ENCODE results near the gene KIF5A.

The KIF5A gene

DNA sequence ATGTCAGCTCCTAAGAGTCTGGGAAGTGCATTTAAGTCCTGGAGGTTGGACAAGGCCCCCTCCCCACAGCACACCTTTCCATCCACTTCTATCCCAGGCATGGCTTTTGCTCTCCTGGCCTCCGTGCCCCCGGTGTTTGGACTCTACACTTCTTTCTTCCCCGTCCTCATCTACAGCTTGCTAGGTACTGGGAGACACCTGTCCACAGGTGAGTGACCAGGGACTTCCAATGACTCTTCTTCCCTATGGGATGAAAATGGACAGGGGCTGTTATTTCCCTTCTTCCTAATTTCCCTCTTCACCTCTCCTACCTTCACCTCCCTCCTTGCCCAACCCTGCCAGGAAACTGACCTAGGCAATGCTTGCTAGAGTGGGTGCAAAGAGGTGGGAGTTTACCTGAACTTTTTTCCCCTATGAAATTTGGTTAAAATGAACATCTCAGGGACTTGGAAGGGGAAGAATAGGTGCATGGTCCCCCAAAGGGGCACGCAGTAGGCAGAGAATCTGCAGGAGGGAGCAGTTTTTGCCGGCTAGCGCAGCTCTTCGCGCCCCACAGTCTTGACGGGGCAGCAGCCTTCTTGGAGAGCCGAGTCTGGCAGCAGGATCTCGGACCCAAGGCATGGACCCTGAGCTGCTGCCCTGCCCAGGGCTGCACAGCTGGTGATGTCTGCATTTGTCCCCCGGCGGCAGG, 70.5 kb downstream of the KIF5A start:
- no peak for DNase-seq (ENCODE audit: low read depth)

DNA sequence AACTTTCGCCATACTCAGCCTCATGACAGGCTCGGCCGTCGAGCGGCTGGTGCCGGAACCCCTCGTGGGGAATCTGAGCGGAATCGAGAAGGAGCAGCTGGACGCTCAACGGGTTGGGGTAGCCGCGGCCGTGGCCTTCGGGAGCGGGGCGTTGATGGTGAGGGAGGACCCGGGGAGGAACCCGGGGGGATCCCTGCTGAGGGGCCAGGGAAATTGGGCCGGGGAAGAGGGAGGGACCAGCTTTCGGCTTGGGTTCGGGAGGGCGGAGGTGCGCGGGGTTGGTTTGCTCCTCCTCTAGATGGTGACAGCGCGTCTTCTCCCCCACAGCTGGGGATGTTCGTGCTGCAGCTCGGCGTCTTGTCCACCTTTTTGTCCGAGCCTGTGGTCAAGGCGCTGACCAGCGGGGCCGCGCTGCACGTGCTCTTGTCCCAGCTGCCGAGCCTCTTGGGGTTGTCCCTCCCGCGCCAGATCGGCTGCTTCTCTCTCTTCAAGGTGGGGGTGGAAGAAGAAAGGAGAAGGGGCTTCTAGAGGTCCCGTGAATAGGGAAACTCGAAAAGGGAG, 71.2 kb downstream of the KIF5A start:
- no peak for DNase-seq (ENCODE audit: low read depth)

DNA sequence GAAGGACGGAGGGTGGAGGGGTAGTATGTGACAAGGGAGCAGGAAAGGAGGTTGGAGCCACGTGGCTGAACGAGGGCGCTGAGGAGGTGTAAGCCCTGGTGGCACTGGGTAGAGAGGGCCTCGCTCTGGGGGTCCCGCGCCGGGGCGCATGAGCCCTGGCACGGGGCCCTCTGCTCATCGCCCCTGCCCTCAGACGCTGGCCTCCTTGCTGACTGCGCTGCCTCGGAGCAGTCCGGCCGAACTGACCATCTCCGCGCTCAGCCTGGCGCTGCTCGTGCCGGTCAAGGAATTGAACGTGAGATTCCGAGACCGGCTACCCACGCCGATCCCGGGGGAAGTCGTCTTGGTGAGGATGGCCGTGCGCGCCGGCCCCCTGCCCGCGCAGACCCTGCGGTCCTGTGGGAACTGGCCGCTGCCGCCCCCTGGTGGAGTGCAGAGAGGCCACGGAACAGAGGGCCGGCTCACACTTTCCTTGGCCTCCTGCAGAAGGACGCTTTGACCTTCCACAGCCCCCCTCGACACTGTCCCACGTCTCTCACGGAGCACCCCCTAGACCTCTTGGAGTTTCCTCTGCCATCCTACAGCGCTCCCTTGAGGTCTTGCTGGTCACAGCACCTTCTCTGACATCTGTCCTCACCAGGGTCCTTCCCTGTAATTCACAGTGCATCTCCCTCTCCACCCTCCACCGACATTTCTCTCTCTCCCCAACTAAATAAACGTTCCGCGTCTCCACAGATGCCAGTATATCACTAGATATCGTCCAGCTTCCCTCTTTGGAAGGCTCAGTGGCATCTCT, 71.9 kb downstream of the KIF5A start:
- peak; percentile 32 for DNase-seq (ENCODE audit: low read depth)

DNA sequence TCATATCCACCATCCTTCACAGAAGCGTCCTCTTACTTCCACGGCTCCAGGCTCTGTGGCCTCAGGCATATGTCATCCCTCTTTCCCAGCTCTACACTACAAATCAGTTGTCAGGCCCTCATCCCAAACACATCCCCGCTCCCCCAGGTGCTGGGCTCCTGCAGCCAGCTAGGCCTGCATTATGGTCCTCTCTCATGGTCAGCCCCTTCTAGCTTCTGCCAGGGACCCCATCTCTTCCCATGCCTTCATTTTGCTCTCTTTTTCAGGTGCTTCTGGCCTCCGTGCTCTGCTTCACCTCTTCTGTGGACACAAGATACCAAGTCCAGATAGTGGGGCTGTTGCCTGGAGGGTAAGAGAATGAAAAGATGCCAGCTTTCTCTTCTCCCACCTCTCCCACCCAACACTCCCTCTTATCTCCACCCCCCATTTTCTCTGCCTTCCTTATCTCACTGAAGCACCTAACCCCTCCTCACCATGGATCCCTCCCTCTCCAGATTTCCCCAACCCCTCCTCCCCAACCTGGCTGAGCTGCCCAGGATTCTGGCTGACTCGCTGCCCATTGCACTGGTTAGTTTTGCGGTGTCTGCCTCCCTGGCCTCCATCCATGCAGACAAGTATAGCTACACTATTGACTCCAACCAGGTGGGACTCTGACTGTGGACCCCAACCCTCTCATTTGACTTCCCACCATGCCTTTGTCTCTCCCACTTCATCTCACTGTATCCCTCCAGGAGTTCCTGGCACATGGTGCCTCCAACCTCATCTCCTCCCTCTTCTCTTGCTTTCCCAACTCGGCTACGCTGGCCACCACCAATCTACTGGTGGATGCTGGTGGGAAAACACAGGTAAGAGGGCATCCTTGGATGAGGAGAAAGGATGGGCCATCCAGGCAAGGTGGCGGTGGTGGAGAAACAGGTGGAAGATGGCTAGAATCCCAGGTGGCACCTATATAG, 72.7 kb downstream of the KIF5A start:
- no peak for DNase-seq (ENCODE audit: low read depth)

DNA sequence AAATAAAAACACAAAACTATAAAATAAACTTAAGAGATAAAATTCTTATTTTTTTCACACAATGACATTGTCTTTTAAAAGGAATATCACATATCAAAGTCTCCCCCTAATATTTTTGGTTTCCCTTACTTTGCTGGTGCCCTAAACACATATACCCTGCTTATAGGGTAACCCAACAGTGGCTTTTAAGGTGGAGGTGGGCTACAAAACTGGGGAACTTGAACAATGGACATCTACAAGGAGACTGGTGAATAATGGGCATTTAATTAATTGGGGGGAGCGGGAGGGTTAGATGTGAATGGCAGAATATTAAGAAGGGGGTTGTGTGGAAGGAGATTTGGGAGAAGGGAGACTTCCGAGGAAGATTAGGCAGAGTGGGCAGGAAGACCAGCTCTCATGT, 73.5 kb downstream of the KIF5A start:
- DNase-seq (ENCODE audit: low read depth) = no peak

DNA sequence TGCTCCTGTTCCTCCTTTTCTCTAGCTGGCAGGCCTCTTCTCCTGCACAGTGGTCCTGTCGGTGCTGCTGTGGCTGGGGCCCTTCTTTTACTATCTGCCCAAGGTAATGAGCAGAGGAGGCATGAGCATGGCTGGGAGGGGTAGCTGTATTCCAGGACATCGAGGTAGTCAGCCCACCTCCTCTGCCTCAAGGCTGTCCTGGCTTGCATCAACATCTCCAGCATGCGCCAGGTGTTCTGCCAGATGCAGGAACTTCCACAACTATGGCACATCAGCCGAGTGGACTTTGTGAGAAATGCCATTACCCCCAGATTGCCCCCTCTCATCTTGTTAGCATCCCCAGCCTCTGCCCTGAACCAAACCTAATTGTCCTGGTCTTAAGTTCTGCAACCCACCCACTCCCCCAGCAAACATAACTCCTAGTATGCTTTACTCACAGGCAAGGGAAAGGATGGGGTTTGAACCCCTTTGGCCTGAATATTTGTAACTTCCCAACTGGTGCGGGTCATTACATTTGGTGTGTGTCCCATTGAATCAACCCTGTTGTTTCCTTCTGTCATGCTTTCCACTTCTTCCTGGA, 74.1 kb downstream of the KIF5A start:
- DNase-seq (ENCODE audit: low read depth) = no peak

DNA sequence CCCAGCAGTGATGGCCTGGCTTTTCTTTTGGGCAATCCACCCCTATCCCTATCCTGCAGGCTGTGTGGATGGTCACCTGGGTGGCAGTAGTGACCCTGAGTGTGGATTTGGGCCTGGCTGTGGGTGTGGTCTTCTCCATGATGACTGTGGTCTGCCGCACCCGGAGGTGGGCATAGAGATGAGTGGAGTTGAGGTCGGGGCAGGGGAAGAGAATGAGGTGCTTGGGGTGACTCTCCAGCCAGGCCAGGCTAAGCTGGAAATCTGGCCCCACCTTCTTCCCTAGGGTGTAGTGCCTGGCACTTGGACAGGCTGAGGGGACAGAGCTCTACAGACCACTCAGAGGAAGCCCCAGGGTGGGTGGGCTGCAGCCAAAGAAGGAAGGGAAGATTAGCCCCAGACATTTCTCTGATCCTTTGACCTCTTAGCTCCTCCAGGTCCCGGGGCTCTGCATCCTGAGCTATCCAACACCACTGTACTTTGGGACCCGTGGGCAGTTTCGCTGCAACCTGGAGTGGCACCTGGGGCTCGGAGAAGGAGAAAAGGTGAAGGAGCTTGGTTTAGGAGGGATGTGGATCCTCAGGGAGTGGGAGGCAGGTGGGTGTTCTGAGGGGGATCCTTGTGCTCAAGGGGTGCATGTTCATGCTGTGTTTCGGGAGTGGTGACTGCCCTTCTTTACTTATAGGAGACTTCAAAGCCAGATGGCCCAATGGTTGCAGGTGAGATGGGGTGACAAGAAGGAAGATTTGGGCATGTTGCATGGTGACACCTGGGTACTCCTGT, 74.8 kb downstream of the KIF5A start:
- DNase-seq (ENCODE audit: low read depth) = no peak

DNA sequence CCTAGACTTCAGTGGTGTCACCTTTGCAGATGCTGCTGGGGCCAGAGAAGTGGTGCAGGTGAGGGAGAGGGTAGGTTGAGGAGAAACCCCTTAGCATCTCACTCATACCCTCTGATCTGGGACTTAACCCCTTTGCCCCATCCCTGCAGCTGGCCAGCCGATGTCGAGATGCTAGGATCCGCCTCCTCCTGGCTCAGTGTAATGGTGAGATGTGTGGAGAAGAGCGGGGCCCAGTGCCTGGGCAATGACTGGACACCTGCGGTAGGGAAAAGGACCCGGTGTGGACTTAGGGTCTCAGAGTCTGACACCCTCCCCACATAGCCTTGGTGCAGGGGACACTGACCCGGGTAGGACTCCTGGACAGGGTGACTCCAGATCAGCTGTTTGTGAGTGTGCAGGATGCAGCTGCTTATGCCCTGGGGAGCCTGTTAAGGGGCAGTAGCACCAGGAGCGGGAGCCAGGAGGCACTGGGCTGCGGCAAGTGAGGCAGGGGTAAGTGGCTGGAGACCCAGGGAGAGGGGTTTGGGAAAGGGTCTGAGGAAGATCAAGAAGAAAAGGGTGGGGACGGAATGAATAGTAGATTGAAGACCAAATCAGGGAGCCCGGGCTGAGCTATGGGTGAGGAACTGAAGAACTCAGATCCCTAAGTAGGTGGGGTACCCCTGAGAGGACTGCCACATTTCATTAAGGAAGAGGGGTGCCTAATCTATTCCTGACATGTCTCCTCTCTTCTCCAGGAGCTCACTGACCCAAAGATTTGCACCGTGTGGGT, 75.6 kb downstream of the KIF5A start:
- DNase-seq (ENCODE audit: low read depth) = no peak

DNA sequence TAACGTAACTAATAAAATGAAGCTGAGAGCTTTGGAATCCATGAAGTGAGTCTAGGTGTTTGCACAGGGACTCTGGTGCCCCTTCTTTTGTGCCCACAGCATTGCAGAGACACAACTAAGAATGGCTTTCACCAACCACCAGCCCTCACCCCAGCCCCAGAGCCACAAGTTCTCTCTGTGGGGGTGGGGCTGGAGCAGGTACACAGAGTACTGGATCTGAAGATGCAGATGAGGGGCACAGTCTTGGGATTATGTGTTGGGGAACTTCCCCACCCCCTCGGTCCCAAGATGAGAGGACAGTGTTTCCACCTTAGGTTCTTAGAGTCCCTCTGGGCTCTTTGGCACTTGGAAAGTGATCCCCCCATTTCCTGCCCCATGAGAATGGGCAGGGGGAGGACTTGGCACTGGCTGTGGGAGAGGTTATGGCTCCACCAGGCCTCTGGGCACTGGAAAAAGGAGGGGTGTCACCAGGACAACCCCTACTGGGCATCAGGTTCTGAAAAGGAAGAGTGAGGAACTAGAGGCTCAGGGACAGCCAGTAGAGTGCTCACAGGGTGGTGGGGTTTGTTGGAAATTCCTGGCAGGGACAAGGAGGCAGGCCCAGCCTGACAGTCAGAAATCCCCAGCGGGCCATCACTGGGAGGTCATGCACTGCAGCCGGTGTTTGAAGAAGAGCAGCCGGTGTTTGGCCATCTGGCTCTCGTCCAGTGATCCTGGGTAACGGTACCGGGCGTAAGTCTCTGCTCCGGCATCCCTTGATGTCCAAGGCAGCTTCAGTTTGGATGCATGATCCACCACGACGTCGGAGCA, 76.5 kb downstream of the KIF5A start:
- DNase-seq (ENCODE audit: low read depth) = no peak

DNA sequence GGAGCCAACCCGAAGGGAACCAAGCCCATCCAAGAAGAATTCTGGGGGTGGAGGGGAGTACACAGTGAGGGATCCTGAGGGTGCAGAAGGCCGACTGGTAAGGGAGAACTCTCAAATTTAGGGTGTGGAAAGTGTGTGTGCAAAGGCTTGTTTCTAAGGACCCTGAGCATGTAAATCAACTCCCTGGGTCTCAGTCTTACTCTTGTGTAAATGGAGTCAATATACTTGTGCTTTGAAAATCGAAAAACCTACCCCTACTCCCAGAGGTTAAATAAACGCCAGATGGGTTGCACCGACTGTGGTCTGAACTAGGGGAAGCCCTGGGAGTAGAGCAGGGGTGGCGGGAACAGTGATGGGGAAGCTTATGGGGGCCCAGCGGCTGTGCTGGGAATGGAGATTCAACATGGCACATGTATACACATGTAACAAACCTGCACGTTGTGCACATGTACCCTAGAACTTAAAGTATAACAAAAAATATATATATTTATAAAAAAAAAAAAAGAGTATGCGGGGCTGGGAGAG, 77.1 kb downstream of the KIF5A start:
- no peak for DNase-seq (ENCODE audit: low read depth)

DNA sequence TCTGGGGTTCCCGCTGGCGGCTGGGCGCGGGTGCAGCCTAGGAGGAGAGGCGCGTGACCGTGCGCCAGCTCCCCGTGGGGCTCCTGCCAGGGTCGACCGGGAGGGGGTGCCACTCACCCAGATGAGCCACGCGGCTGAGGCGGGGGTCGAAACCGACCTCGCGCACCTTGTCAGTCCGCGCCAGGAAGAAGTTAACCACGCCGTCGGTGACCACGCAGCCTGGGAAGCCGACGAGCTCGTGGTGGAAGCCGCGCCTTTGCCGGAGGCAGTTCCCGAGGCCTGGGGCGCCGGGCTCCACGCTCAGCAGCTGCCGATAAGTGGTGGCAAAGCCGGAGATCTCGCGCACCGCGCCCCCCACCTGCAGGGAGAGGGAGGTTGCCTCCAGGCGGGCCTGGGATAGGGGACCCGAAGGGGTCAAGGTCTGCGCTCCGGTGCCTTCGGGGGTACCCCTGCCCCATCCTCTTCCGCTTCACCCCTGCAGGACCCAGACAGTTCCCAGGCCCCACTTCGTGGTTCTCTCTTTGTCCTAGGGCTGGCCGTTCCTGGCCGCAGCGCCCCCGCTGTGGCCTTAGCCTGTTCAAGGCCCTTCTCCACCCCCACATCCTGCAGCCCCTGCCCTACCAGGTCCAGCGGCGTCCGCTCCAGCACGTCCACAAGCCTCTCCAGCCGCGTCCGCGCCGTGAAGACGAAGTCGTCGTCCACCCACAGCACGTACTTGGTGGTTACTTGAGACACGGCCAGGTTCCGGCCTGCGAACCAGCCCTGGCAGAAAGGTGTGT, 77.8 kb downstream of the KIF5A start:
- no peak for DNase-seq (ENCODE audit: low read depth)

DNA sequence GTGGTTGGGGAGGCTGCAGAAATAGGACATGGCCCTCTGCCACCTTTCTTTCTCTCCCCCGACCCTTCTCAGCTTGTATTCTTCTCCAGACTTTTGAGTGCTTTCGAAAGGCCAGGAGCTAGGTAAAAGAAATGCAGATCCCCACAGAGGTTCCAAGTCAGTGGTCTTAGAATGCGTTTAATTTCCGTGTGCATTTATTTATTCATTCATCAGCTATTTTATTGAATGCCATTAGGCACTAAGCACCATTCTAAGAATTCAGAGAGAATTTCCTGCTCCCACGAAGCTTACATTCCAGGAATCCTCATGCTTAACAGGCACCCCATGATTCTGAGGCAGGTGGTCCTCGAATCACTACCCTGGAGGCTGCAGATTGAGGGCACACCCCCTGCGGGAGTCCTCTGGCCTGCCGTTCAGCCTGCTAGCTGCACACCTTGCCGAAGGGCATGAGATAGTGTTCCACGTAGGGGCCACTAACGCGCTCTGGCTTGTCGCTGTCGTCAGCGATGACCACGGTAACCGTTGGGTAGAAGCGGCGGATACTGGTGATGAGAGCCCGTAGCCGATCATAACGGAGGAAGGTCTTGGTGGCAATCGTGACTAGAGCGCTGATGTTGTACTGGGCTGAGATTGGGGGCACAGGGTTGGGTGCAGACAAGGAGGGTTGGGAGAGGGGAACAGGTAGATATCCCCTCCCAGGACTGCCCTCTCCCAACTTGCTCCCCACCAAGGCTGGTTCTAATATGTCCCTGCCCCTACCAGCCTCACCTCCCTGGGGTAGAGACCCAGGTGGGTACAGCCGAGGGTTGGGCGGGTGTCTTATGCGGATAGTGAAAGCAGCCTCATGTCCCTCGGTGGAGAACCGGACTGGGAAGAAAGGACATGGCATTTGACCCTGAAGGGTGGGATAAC, 78.7 kb downstream of the KIF5A start:
- no peak for DNase-seq (ENCODE audit: low read depth)

DNA sequence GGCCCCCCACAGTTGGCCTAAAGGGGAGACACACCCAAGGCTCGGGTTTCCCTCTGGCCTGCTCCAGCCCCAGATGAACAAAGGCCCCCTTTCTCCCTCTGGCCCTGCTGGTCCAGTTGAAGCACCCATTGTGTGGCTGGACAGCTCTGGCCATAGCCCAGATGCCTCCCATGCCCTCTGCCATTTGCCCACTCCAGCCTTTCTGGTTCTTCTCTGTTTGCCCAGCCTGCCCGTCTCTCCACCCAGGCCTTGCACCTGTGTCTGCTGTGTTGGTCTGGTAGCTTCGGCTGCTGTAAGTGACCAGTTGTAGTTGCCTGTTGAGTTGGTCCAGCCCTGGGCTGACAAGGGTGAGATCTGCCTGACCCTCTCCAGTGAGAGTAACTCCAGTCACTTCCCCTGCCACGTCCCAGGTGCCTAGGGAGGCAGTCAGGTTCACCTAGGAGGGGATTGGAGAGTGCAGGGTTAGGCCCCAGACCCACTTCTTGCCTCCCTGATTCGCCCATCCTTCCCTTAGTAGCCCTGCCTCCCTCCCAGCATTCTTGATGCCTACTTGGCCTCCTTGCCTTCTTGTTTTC, 80.1 kb downstream of the KIF5A start:
- no peak for DNase-seq (ENCODE audit: low read depth)

DNA sequence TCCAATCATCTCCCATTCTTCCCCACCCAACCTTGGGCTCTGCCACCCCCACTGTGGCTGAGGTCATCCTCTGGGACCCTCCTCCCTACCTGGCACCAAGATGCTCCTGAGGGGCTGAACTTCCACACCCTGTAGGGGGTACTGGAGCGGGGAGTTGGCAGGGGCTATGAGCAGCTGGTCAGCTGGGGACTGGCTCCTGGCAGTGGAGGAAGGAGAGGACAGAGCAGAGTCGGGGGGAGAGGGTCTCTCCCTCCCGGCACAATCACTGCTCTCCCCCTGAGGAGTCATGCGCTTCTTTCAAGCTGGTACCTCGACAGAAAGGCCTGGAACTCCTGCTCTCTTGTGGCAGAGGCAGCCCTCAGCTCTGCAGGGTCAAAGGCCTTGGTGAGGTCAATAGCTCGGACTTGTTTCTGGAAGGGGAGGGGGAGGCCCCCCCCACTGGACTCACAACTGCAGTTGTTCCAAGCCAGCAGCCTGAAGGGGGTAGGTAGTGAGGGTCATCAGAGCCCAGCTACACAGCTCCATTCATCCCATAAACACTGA, 81.1 kb downstream of the KIF5A start:
- no peak for DNase-seq (ENCODE audit: low read depth)

DNA sequence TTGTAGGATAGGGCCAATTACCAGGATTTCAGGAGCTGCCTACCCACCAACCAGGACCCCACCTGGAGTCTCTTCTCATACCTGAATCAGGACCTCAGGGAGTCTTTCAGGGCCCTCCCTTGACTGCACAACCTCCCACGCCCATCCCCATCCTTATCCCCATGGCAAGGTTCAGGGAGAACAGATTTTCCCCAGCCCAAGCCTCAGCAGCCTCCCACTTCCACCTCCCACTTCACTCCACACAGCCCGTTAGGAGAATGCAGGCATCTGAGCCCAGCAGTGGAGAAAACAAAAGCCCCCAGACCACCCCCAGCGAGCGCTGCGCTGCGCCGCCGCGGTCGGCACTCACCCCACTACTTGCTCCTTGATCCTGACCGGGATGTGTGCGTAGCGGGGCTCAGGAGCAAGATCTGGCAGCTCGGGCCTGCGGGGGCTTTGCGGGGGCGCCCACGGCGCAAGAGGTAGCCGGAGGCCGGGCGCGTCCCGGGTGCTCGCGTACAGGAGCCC, 81.8 kb downstream of the KIF5A start:
- DNase-seq (ENCODE audit: low read depth) = no peak
